ENCODE results near the gene OLFML2A.

Gene OLFML2A

GRCh38 chr9:124768750-124769548, 8.0 kb upstream of the OLFML2A start:
- H3K4me1 ChIP-seq (ENCODE audit: control insufficient read depth, insufficient read depth, low read depth, low read length): peaks cover 12% of the 10 kb centered on the region
- peak; percentile 48 for DNase-seq
- H2BK12ac ChIP-seq (ENCODE audit: low read length in 2 of 2): no peak overlapping the region

DNA sequence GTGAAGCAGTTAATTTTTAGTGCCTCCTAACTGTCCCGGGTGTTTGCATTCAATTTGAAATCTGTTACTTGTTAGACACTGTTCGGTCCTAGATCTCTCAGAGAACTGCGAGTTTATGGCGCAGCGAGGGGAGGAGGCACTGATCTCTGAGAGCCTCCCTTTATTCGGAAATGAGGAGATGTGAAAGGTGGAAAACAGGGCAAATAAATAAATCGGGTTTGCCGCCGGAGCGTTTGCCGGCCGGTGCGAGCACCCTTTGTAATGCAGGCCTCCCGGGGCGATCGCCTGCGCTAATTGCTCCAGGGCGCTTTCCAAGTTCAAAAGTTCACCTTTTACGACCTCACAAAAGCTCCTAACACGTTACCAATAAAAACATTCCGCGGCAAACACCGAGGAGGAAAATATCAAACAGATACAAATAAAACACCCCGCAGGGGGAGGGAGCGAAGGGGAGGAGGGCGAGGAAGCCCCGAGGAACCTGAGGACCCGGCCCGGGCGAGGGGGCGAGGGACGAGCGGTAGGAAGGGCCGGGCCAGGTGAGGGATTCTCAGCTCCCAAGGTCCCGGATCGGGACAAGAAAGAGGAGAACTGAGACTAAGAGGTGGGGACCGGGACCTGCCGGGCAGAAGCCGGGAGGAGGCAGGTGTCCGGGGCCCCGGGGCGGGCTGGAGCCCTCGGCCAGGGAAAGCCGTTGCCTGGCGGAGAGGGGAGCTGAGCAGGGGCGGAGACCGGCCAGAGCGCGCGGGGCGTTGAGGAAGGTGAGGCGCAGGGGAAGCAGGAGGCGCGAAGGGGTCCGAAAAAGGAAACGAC, 7.2 kb upstream of the OLFML2A start:
- Histone ChIP-seq H3K4me2 (ENCODE audit: low read length, poor library complexity, severe bottlenecking) (peak overlapping the region; percentile 99), H2BK15ac (ENCODE audit: low read depth, poor library complexity, severe bottlenecking) (no peak overlapping the region), H3K23ac (ENCODE audit: low read length in 2 of 2) (peak overlapping the region in 1 of 2 experiments; percentile 59), H4K8ac (ENCODE audit: low read length) (no peak overlapping the region), H3K27ac (ENCODE audit: low read length, poor library complexity, severe bottlenecking) (no peak overlapping the region), H2AFZ (ENCODE audit: low read depth, low read length) (no peak overlapping the region), H3K4me1 (ENCODE audit: control insufficient read depth, insufficient read depth, low read depth, low read length) (peaks cover 12% of the 10 kb centered on the region), H3K79me1 (replicated peaks; ENCODE audit: low read length, poor library complexity, severe bottlenecking) (peaks cover 15% of the 10 kb centered on the region), H3K4me3 (ENCODE audit: insufficient read depth in 1 of 2, low read depth in 1 of 2, low read length in 2 of 2) (peak overlapping the region; percentile 77 to 90), H3K9me3 (ENCODE audit: control insufficient read depth, low read length) (no peaks in the 10 kb centered on the region), H3K18ac (ENCODE audit: low read depth in 1 of 2, low read length in 2 of 2) (no peak overlapping the region), H3K36me3 (ENCODE audit: control insufficient read depth in 1 of 2, insufficient read depth in 2 of 2, low read depth in 1 of 2, low read length in 2 of 2) (no peaks in the 10 kb centered on the region), H2AK5ac (ENCODE audit: low read length, severe bottlenecking) (no peak overlapping the region), H3K9ac (ENCODE audit: low read length) (peak overlapping the region; percentile 19), H2BK12ac (ENCODE audit: low read length in 2 of 2) (no peak overlapping the region), H3K4ac (ENCODE audit: low read depth in 1 of 2, low read length in 2 of 2) (no peak overlapping the region), H4K91ac (ENCODE audit: low read length) (no peak overlapping the region), H2BK120ac (ENCODE audit: low read depth, low read length) (no peak overlapping the region), H3K27me3 (ENCODE audit: control insufficient read depth in 1 of 2, insufficient read depth in 1 of 2, low read length in 2 of 2) (peaks cover 16 to 55% of the 10 kb centered on the region in 2 experiments), H2BK5ac (ENCODE audit: low read depth, low read length, poor library complexity, severe bottlenecking) (no peak overlapping the region), H3K14ac (ENCODE audit: low read length in 2 of 2) (peak overlapping the region in 1 of 2 experiments; percentile 75)
- DNase-seq: no peak
- under 1% methylated on average over 49 of the region's 56 CpGs for WGBS

More at GRCh38 chr9:124768750-124769548, 8.0 kb upstream of the OLFML2A start:
- Histone ChIP-seq H3K36me3 (ENCODE audit: control insufficient read depth in 1 of 2, insufficient read depth in 2 of 2, low read depth in 1 of 2, low read length in 2 of 2) (no peaks in the 10 kb centered on the region), H3K27me3 (ENCODE audit: control insufficient read depth in 1 of 2, insufficient read depth in 1 of 2, low read length in 2 of 2) (peaks cover 16 to 57% of the 10 kb centered on the region in 2 experiments), H4K8ac (ENCODE audit: low read length) (no peak overlapping the region), H3K18ac (ENCODE audit: low read depth in 1 of 2, low read length in 2 of 2) (no peak overlapping the region), H2AFZ (ENCODE audit: low read depth, low read length) (no peak overlapping the region), H2BK5ac (ENCODE audit: low read depth, low read length, poor library complexity, severe bottlenecking) (no peak overlapping the region), H3K9ac (ENCODE audit: low read length) (no peak overlapping the region), H4K91ac (ENCODE audit: low read length) (no peak overlapping the region), H3K14ac (ENCODE audit: low read length in 2 of 2) (no peak overlapping the region), H3K9me3 (ENCODE audit: control insufficient read depth, low read length) (no peaks in the 10 kb centered on the region), H2AK5ac (ENCODE audit: low read length, severe bottlenecking) (no peak overlapping the region), H2BK15ac (ENCODE audit: low read depth, poor library complexity, severe bottlenecking) (no peak overlapping the region), H3K4me2 (ENCODE audit: low read length, poor library complexity, severe bottlenecking) (peak overlapping the region; percentile 99), H3K4me3 (ENCODE audit: insufficient read depth in 1 of 2, low read depth in 1 of 2, low read length in 2 of 2) (peak overlapping the region in 1 of 2 experiments; percentile 77), H3K79me1 (replicated peaks; ENCODE audit: low read length, poor library complexity, severe bottlenecking) (peaks cover 15% of the 10 kb centered on the region), H3K23ac (ENCODE audit: low read length in 2 of 2) (no peak overlapping the region), H2BK120ac (ENCODE audit: low read depth, low read length) (no peak overlapping the region), H3K4ac (ENCODE audit: low read depth in 1 of 2, low read length in 2 of 2) (no peak overlapping the region), H3K27ac (ENCODE audit: low read length, poor library complexity, severe bottlenecking) (no peak overlapping the region)
- WGBS: 9% methylated on average over 9 of the region's 11 CpGs

DNA sequence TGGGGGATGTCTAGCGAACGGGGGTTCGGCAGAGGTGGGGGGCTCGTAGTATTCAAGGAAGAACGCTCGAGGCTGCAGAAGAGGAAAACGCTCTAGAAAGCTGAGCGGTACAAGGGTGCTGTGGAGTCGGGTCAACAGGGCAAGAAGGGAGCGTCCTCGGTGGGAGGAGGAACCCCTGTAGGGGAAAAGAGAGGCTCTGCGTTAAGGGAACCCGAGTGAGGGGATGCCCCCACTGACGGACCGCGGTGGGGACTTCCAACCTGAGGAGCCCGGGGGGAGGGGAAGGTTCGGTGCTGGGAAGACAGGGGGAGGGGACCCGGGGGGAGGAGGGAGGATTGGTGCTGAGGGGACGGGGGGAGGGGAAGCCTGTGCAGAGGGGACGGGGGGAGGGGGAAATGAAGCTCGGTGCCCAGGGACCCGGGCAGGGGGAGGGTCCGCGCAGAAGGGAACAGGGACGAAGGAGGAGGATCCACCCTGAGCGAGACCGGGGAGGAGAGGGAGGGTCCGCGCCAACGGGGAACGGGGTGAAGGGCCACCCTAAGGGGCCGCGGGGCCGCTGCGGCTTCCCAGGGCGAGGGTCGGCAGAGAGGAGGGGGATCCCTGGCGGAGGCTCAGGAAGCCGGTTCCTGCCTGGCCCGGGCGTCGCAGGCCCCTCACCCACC, 6.4 kb upstream of the OLFML2A start:
- Histone ChIP-seq H4K8ac (ENCODE audit: low read length) (no peak overlapping the region), H2AFZ (ENCODE audit: low read depth, low read length) (peak overlapping the region; percentile 90), H2BK120ac (ENCODE audit: low read depth, low read length) (no peak overlapping the region), H3K4me3 (ENCODE audit: insufficient read depth in 1 of 2, low read depth in 1 of 2, low read length in 2 of 2) (peak overlapping the region; percentile 86 to 90), H3K27me3 (ENCODE audit: control insufficient read depth in 1 of 2, insufficient read depth in 1 of 2, low read length in 2 of 2) (peaks cover 16 to 49% of the 10 kb centered on the region in 2 experiments), H3K14ac (ENCODE audit: low read length in 2 of 2) (peak overlapping the region in 1 of 2 experiments; percentile 75), H4K91ac (ENCODE audit: low read length) (no peak overlapping the region), H3K27ac (ENCODE audit: low read length, poor library complexity, severe bottlenecking) (no peak overlapping the region), H3K4me2 (ENCODE audit: low read length, poor library complexity, severe bottlenecking) (peak overlapping the region; percentile 99), H3K9me3 (ENCODE audit: control insufficient read depth, low read length) (no peaks in the 10 kb centered on the region), H3K23ac (ENCODE audit: low read length in 2 of 2) (peak overlapping the region in 1 of 2 experiments; percentile 93), H2BK15ac (ENCODE audit: low read depth, poor library complexity, severe bottlenecking) (no peak overlapping the region), H2BK12ac (ENCODE audit: low read length in 2 of 2) (no peak overlapping the region), H3K4me1 (ENCODE audit: control insufficient read depth, insufficient read depth, low read depth, low read length) (peaks cover 12% of the 10 kb centered on the region), H3K4ac (ENCODE audit: low read depth in 1 of 2, low read length in 2 of 2) (peak overlapping the region in 1 of 2 experiments; percentile 45), H3K79me1 (replicated peaks; ENCODE audit: low read length, poor library complexity, severe bottlenecking) (peaks cover 15% of the 10 kb centered on the region), H3K36me3 (ENCODE audit: control insufficient read depth in 1 of 2, insufficient read depth in 2 of 2, low read depth in 1 of 2, low read length in 2 of 2) (no peaks in the 10 kb centered on the region), H2BK5ac (ENCODE audit: low read depth, low read length, poor library complexity, severe bottlenecking) (no peak overlapping the region), H3K9ac (ENCODE audit: low read length) (peak overlapping the region; percentile 93), H3K18ac (ENCODE audit: low read depth in 1 of 2, low read length in 2 of 2) (peak overlapping the region in 1 of 2 experiments; percentile 43), H2AK5ac (ENCODE audit: low read length, severe bottlenecking) (no peak overlapping the region)
- DNase-seq: no peak
- 1% methylated on average over 38 of the region's 43 CpGs for WGBS
